Ovary (tissue), 9 donors: ENCODE data around the gene FRMD5. TPM values are rescaled to one million over a fixed set of nuclear protein-coding genes. Genes with fewer than 3 reads are reported as not detected.

Experiments used
- DNase-seq, 5 donors: peaks; one replicate each; pipeline ENCODE4 v3.0.0-alpha.2; 2019 to 2020
- H3K27ac ChIP-seq, 2 donors: fragments of 200-600 bp; one replicate each; pipeline versions ENCODE4 v1.5.1 to v1.8.0; 2019 to 2022
- H3K27me3 ChIP-seq: fragments of 200-600 bp; one replicate; pipeline ENCODE4 v1.8.0; 2022
- H3K36me3 ChIP-seq: fragments of 200-600 bp; sonication (generic); one replicate; pipeline ENCODE4 v1.5.1; 2019
- H3K4me1 ChIP-seq: one replicate; pipeline ENCODE4 v1.8.1; 2013; ENCODE audit warnings: mild to moderate bottlenecking, moderate library complexity; ENCODE audit not compliant: insufficient read depth
- H3K4me3 ChIP-seq: fragments of 200-600 bp; sonication (generic); one replicate; pipeline ENCODE4 v1.5.1; 2017
- H3K9me3 ChIP-seq, 2 donors: fragments of 200-600 bp in 1 of 2; sonication (generic) in 1 of 2; one replicate each; pipeline versions ENCODE4 v1.5.1 to v1.8.1; 2013 to 2019; ENCODE audit warnings: mild to moderate bottlenecking in 1 of 2, moderate library complexity in 1 of 2
- EP300 ChIP-seq: sonication (generic); formaldehyde crosslinking; IDR thresholded peaks from one replicate; pipeline ENCODE4 v1.6.1; 2017; ENCODE audit warnings: antibody characterized with exemption
- POLR2A ChIP-seq: fragments of 450-650 bp; IDR thresholded peaks from one replicate; pipeline ENCODE4 v1.6.1; 2017; ENCODE audit warnings: antibody characterized with exemption, mild to moderate bottlenecking, moderate library complexity
- WGBS, 3 donors: extraction: QIAGEN DNeasy Blood & Tissue Kit in 1 of 3; methylation state at CpG; one replicate each; pipeline versions ENCODE4 v1.1.5 to v1.1.7; 2013 to 2017; 5-methylcytosine and 5-hydroxymethylcytosine counted together
- intact Hi-C, 4 donors: fragments of 100-400 bp; cut with DNase I; formaldehyde crosslinking; loops; one replicate each; pipeline versions ENCODE4 v1.11.0 to v1.15.1; 2022 to 2023
- polyA plus RNA-seq, 2 donors: library from polyadenylated mRNA; stranded (reverse); fragments of 200-250 nt in 1 of 2; fragments of 350-450 nt in 1 of 2; fragmentation: Illumina TruSeq in 1 of 2; extraction: RNeasy Lipid Tissue Mini Kit (QIAGEN cat#74804) in 1 of 2; gene quantifications; one replicate each; pipeline ENCODE4 v1.2.3, GENCODE V29; 2013 to 2014
- total RNA-seq, 7 donors: library from RNA; depleted of rRNA in 2 of 7; stranded (reverse); fragments of >200 nt in 2 of 7; fragmentation: NEBNext Ultra II Directional in 3 of 7; extraction: Animal tissue kit (Norgen Biotek cat#: 25700) in 3 of 7; gene quantifications; one replicate each; pipeline versions ENCODE4 v1.1.0 to v1.2.4, GENCODE V29; 2016 to 2023
- TF ChIP-seq, protein P1 (sequence below), 3 donors: fragments of 450-650 bp in 2 of 3; fragments of 200-600 bp in 1 of 3; IDR thresholded peaks; one replicate each; pipeline versions ENCODE4 v1.5.1 to v1.8.0; 2016 to 2022; ENCODE audit warnings: antibody characterized with exemption in 3 of 3, mild to moderate bottlenecking in 1 of 3
- donor health status: DM: no; HTN: no; CAD: no; lungs with moderate emphysema.
- donor health status: DM: no; HTN: no; CAD: no.
- donor health status: Bipolar disorder and iron deficiency.
- donor health status: DM: yes; HTN: yes; CAD: no.
- donor health status: DM: no; HTN: no; CAD: no.
- donor health status: DM: yes; HTN: yes; CAD: no.

Gene FRMD5
- total and polyA plus RNA-seq, 9 donors, result 0.12 to 2.2 (median 0.32) TPM

DNA sequence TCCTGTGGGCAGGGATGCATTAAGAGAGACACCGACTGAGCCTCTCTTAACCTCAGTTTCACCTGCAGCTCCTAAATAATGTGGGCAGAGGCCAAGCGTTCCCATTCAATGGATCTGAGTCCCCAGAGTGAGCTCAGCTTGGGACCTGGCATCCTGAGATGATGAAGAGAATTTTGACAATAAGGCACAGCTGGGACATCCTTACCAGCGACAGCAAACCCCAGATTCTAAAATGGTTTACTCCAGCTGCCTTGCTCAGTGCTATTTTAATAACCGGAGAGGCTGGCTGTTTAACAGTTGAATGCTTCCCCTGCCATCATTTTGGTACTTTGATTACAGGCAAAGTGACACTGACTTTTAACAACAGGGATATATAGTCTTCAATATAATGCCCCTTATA, 244.5 kb downstream of the FRMD5 start:
- no peak for DNase-seq
- H3K4me1 ChIP-seq, result no peaks in the 10 kb centered on the region
- H3K9me3 ChIP-seq, result no peaks in the 10 kb centered on the region
- intact Hi-C loops, result no loop called here
- no peak overlapping the region for H3K4me3 ChIP-seq
- H3K36me3 ChIP-seq, result no peaks in the 10 kb centered on the region
- no peak overlapping the region for H3K27ac ChIP-seq
- no peaks in the 10 kb centered on the region for H3K27me3 ChIP-seq
- 88 to 94% (median 92%) methylated on average over 4 of the region's 4 CpGs for WGBS, 3 donors
- TF ChIP-seq EP300 (no peak), POLR2A (no peak)
- TF ChIP-seq, protein P1, sequence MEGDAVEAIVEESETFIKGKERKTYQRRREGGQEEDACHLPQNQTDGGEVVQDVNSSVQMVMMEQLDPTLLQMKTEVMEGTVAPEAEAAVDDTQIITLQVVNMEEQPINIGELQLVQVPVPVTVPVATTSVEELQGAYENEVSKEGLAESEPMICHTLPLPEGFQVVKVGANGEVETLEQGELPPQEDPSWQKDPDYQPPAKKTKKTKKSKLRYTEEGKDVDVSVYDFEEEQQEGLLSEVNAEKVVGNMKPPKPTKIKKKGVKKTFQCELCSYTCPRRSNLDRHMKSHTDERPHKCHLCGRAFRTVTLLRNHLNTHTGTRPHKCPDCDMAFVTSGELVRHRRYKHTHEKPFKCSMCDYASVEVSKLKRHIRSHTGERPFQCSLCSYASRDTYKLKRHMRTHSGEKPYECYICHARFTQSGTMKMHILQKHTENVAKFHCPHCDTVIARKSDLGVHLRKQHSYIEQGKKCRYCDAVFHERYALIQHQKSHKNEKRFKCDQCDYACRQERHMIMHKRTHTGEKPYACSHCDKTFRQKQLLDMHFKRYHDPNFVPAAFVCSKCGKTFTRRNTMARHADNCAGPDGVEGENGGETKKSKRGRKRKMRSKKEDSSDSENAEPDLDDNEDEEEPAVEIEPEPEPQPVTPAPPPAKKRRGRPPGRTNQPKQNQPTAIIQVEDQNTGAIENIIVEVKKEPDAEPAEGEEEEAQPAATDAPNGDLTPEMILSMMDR (IDR thresholded peaks at IDR 0.05), result no peak

DNA sequence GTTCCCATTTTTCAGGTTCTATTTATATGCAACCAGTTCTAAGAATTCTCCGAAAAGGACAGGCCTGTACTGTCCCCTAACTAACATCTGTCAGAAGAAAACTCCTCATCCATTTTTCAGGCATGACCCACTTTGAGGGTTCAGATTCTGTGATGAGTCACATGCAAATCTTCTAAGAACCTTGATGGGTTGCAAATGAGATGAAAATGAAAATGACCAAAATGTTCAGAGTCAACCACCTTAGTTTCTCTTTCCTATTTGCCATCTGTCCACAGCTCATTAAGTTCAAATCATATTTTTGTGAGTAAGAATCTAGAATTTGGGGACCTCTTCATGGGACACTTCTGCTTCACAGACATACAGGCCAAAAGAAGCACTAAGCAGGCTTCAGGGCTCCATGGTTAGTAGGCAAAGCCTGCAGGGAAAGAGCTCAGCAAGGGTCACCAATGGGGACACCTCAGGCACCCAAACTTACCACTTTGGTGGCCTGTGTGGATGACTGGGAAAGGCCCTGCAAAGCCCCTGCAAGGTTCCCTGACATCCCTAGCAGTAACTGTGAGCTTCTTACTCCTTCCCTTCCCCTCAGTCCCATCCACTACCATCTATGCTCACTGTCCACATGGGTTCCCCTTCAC, 246.3 kb downstream of the FRMD5 start:
- TF ChIP-seq EP300 (no peak), POLR2A (no peak)
- TF ChIP-seq, protein P1 (IDR thresholded peaks at IDR 0.05), result no peak

DNA sequence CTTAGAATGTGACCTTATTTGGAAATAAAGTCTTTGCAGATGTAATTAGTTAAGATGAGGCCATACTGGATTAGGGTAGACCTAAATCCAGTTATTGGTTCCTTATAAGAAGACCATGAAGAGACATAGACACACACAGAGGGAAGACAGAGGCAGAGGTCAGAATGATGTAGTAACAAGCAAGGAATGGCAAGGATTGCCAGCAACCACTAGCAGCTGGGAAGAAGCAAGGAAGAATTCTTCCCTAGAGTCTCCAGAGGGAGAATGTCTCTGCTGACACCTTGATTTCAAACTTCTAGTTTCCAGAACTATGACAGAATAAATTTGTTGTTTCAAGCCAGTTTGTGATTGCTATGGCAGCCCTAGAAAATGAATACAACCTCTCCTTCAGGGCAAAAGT, 251.6 kb downstream of the FRMD5 start:
- intact Hi-C loops, result no loop called here
- TF ChIP-seq EP300 (no peak), POLR2A (no peak)
- TF ChIP-seq, protein P1 (IDR thresholded peaks at IDR 0.05), result no peak
- H3K27me3 ChIP-seq, result no peaks in the 10 kb centered on the region
- no peaks in the 10 kb centered on the region for H3K36me3 ChIP-seq
- H3K27ac ChIP-seq, result no peak overlapping the region
- H3K4me3 ChIP-seq, result no peak overlapping the region
- no peaks in the 10 kb centered on the region for H3K4me1 ChIP-seq
- no peaks in the 10 kb centered on the region for H3K9me3 ChIP-seq
- DNase-seq, result no peak

More for the DNA sequence above, 246.3 kb downstream of the FRMD5 start:
- Histone ChIP-seq H3K27me3 (no peaks in the 10 kb centered on the region), H3K9me3 (no peaks in the 10 kb centered on the region), H3K36me3 (no peaks in the 10 kb centered on the region), H3K27ac (no peak overlapping the region), H3K4me1 (no peaks in the 10 kb centered on the region), H3K4me3 (no peak overlapping the region)
- no peak for DNase-seq
- 88 to 98% (median 97%) methylated on average over 1 of the region's 1 CpG for WGBS, 3 donors
- intact Hi-C loops, result no loop called here

DNA sequence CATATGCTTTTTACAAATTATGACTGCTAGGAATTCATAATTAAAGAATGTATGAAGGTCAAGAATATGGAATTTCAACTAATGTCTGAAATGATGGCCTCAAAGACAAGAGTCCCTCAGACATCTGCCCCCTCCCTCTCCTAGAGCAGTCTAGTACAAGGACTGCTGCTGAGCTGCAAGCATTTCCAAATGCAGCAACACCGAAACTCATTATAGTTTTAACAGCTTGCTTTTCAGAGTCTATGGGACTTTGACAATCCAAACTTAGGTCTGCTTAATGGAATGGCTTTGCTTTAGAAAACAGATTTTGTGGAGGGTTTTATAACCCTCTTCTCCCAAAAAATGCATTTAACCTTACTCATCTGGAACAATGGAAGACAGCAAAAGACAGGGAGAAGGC, 252.9 kb downstream of the FRMD5 start:
- intact Hi-C loops, result no loop called here
- Histone ChIP-seq H3K36me3 (no peaks in the 10 kb centered on the region), H3K27me3 (no peaks in the 10 kb centered on the region), H3K9me3 (no peaks in the 10 kb centered on the region), H3K4me3 (no peak overlapping the region), H3K27ac (no peak overlapping the region), H3K4me1 (no peaks in the 10 kb centered on the region)
- DNase-seq, result no peak
- WGBS, 3 donors, result 76 to 91% (median 79%) methylated on average over 1 of the region's 1 CpG
- TF ChIP-seq POLR2A (no peak), EP300 (no peak)
- TF ChIP-seq, protein P1 (IDR thresholded peaks at IDR 0.05), result no peak
